ENCODE results near the gene OR2AT4.
"Not testable (repeated sequence)": the region's sequence is repeated elsewhere in the genome, so short reads cannot be mapped to it uniquely, and the experiment has no call there.

Gene OR2AT4

GRCh38 chr11:75101424-75102128, 4.9 kb upstream of the OR2AT4 start:
- no peak for DNase-seq

- DNase-seq, result peak; percentile 88
These were observed 3.6 kb upstream of the OR2AT4 start for GRCh38 chr11:75100314-75100713.

GRCh38 chr11:75099635-75100034, 3.0 kb upstream of the OR2AT4 start:
- DNase-seq, result no peak

GRCh38 chr11:75098835-75099439, 2.3 kb upstream of the OR2AT4 start:
- not testable (repeated sequence) for DNase-seq

GRCh38 chr11:75098181-75098580, 1.5 kb upstream of the OR2AT4 start:
- not testable (repeated sequence) for DNase-seq

- no peak for DNase-seq
These were observed 489 bp upstream of the OR2AT4 start for GRCh38 chr11:75097173-75097557.

GRCh38 chr11:75094382-75094781, 2.3 kb downstream of the OR2AT4 start:
- DNase-seq, result not testable (repeated sequence)

GRCh38 chr11:75090671-75091177, 6.0 kb downstream of the OR2AT4 start:
- DNase-seq, result peak; percentile 15

- DNase-seq, result no peak
These were observed 9.1 kb downstream of the OR2AT4 start for GRCh38 chr11:75087319-75088305.

GRCh38 chr11:75084883-75085282, 11.8 kb downstream of the OR2AT4 start:
- DNase-seq, result no peak

- no peak for DNase-seq
These were observed 13.5 kb downstream of the OR2AT4 start for GRCh38 chr11:75083217-75083605.

- DNase-seq, result no peak
These were observed 14.0 kb downstream of the OR2AT4 start for GRCh38 chr11:75082601-75083216.

GRCh38 chr11:75079546-75079945, 17.1 kb downstream of the OR2AT4 start:
- DNase-seq, result no peak

- DNase-seq, result no peak
These were observed 18.4 kb downstream of the OR2AT4 start for GRCh38 chr11:75078233-75078632.

GRCh38 chr11:75077316-75077715, 19.4 kb downstream of the OR2AT4 start:
- no peak for DNase-seq

- no peak for DNase-seq
These were observed 20.0 kb downstream of the OR2AT4 start for GRCh38 chr11:75076671-75077070.

GRCh38 chr11:75073459-75074190, 23.1 kb downstream of the OR2AT4 start:
- DNase-seq, result no peak

- no peak for DNase-seq
These were observed 24.1 kb downstream of the OR2AT4 start for GRCh38 chr11:75072582-75072981.

GRCh38 chr11:75069473-75069872, 27.2 kb downstream of the OR2AT4 start:
- no peak for DNase-seq

- DNase-seq, result no peak
These were observed 27.7 kb downstream of the OR2AT4 start for GRCh38 chr11:75068993-75069392.

GRCh38 chr11:75068559-75068958, 28.1 kb downstream of the OR2AT4 start:
- DNase-seq, result no peak

- DNase-seq, result no peak
These were observed 30.6 kb downstream of the OR2AT4 start for GRCh38 chr11:75066061-75066460.
